Breast epithelium (tissue), 3 donors: ENCODE results near the gene TAOK2.

Source experiments
- POLR2A ChIP-seq: fragments of 450-650 bp; IDR thresholded peaks from one replicate; pipeline ENCODE4 v1.6.1; 2016; ENCODE audit warnings: antibody characterized with exemption, mild to moderate bottlenecking, moderate library complexity
- POLR2AphosphoS5 ChIP-seq, 3 donors: sonication (generic); formaldehyde crosslinking; IDR thresholded peaks; one replicate each; pipeline ENCODE4 v1.6.1; 2017; ENCODE audit warnings: antibody characterized with exemption in 3 of 3
- TF ChIP-seq, protein P1 (sequence below), 3 donors: fragments of 450-650 bp; IDR thresholded peaks; one replicate each; pipeline ENCODE4 v1.5.1; 2016 to 2017; ENCODE audit warnings: antibody characterized with exemption in 3 of 3, mild to moderate bottlenecking in 3 of 3, moderate library complexity in 3 of 3

DNA sequence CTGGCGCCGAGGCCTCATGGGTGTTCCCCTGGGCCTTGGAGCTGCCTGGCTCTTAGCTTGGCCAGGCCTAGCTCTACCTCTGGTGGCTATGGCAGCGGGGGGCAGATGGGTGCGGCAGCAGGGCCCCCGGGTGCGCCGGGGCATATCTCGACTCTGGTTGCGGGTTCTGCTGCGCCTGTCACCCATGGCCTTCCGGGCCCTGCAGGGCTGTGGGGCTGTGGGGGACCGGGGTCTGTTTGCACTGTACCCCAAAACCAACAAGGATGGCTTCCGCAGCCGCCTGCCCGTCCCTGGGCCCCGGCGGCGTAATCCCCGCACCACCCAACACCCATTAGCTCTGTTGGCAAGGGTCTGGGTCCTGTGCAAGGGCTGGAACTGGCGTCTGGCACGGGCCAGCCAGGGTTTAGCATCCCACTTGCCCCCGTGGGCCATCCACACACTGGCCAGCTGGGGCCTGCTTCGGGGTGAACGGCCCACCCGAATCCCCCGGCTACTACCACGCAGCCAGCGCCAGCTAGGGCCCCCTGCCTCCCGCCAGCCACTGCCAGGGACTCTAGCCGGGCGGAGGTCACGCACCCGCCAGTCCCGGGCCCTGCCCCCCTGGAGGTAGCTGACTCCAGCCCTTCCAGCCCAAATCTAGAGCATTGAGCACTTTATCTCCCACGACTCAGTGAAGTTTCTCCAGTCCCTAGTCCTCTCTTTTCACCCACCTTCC, 13.9 kb downstream of the TAOK2 start:
- TF ChIP-seq, protein P1, sequence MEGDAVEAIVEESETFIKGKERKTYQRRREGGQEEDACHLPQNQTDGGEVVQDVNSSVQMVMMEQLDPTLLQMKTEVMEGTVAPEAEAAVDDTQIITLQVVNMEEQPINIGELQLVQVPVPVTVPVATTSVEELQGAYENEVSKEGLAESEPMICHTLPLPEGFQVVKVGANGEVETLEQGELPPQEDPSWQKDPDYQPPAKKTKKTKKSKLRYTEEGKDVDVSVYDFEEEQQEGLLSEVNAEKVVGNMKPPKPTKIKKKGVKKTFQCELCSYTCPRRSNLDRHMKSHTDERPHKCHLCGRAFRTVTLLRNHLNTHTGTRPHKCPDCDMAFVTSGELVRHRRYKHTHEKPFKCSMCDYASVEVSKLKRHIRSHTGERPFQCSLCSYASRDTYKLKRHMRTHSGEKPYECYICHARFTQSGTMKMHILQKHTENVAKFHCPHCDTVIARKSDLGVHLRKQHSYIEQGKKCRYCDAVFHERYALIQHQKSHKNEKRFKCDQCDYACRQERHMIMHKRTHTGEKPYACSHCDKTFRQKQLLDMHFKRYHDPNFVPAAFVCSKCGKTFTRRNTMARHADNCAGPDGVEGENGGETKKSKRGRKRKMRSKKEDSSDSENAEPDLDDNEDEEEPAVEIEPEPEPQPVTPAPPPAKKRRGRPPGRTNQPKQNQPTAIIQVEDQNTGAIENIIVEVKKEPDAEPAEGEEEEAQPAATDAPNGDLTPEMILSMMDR (IDR thresholded peaks at IDR 0.05): no peak
- TF ChIP-seq POLR2A (no peak), POLR2AphosphoS5 (IDR thresholded peaks at IDR 0.05) (no peak)
